ENCODE results near the gene LMTK3.
A peak's percentile ranks its signal among the peaks of the same experiment; 100 is the strongest.

LMTK3 gene

GRCh38 chr19:48469289-48469881 lies 42.2 kb downstream of the LMTK3 start, which contains the start of gene CYTH2:
TSS of gene CYTH2 (plus strand) at chr19:48469369. CDS start at chr19:48469508, 139 bp downstream.
- DNase-seq (ENCODE audit: low spot score), result peak; percentile 66

- peak; percentile 100 for DNase-seq (ENCODE audit: low spot score)
Measured at GRCh38 chr19:48468772-48469288, 42.8 kb downstream of the LMTK3 start.

- no peak for DNase-seq (ENCODE audit: low spot score)
Measured at GRCh38 chr19:48466561-48467325, 44.9 kb downstream of the LMTK3 start.

- DNase-seq (ENCODE audit: low spot score), result no peak
Measured at GRCh38 chr19:48465215-48465614, 46.4 kb downstream of the LMTK3 start.

- DNase-seq (ENCODE audit: low spot score), result no peak
Measured at GRCh38 chr19:48461982-48462655, 49.5 kb downstream of the LMTK3 start.

- no peak for DNase-seq (ENCODE audit: low spot score)
Measured at GRCh38 chr19:48461651-48461981, 50.0 kb downstream of the LMTK3 start.

GRCh38 chr19:48458016-48458415 lies 53.6 kb downstream of the LMTK3 start:
- no peak for DNase-seq (ENCODE audit: low spot score)

- DNase-seq (ENCODE audit: low spot score), result no peak
Measured at GRCh38 chr19:48456864-48457263, 54.8 kb downstream of the LMTK3 start.

GRCh38 chr19:48455908-48456562 lies 55.6 kb downstream of the LMTK3 start:
- DNase-seq (ENCODE audit: low spot score), result no peak

- no peak for DNase-seq (ENCODE audit: low spot score)
Measured at GRCh38 chr19:48455171-48455907, 56.3 kb downstream of the LMTK3 start, which contains the start of gene KCNJ14. TSS of gene KCNJ14 (plus strand) at chr19:48455574. CDS start at chr19:48461725, 6,151 bp downstream.

GRCh38 chr19:48454150-48454730 lies 57.4 kb downstream of the LMTK3 start:
- no peak for DNase-seq (ENCODE audit: low spot score)

GRCh38 chr19:48452289-48453190 lies 59.1 kb downstream of the LMTK3 start:
- DNase-seq (ENCODE audit: low spot score), result no peak

GRCh38 chr19:48451624-48452023 lies 60.0 kb downstream of the LMTK3 start:
- no peak for DNase-seq (ENCODE audit: low spot score)

GRCh38 chr19:48450863-48451262 lies 60.8 kb downstream of the LMTK3 start:
- no peak for DNase-seq (ENCODE audit: low spot score)

- no peak for DNase-seq (ENCODE audit: low spot score)
Measured at GRCh38 chr19:48450441-48450840, 61.2 kb downstream of the LMTK3 start.

- DNase-seq (ENCODE audit: low spot score), result no peak
Measured at GRCh38 chr19:48448563-48448962, 63.1 kb downstream of the LMTK3 start.

- DNase-seq (ENCODE audit: low spot score), result no peak
Measured at GRCh38 chr19:48446579-48446978, 65.1 kb downstream of the LMTK3 start.

GRCh38 chr19:48445606-48446481 lies 65.8 kb downstream of the LMTK3 start, which contains the start of gene GRWD1:
TSS of gene GRWD1 (plus strand) at chr19:48445983. CDS start at chr19:48446006, 23 bp downstream.
- DNase-seq (ENCODE audit: low spot score), result peak; percentile 95

GRCh38 chr19:48445256-48445605 lies 66.4 kb downstream of the LMTK3 start:
- DNase-seq (ENCODE audit: low spot score), result no peak
